Retinal pigment epithelial cell (primary cell): ENCODE results near the gene COX19.
"Not testable (repeated sequence)": the region's sequence is repeated elsewhere in the genome, so short reads cannot be mapped to it uniquely, and the experiment has no call there.

ENCODE experiments used
- DNase-seq: peaks from one replicate; pipeline ENCODE4 v3.0.0-alpha.2; 2010; ENCODE audit warnings: low read depth
- H3K4me3 ChIP-seq: 2 replicates; pipeline ENCODE4 v1.5.1; 2011; ENCODE audit warnings: mild to moderate bottlenecking, low read length, control low read depth, moderate library complexity
- CTCF ChIP-seq: conservative IDR thresholded peaks from 2 replicates; pipeline ENCODE4 v1.5.1; 2011; ENCODE audit warnings: low read depth, low read length, control low read depth, inconsistent platforms

Gene COX19

GRCh38 chr7:945556-946255 lies 29.6 kb downstream of the COX19 start:
- DNase-seq = no peak
- no peak overlapping the region for H3K4me3 ChIP-seq
- no peak for TF ChIP-seq CTCF

- TF ChIP-seq CTCF = no peak
- DNase-seq = no peak
- H3K4me3 ChIP-seq = no peak overlapping the region
Observed at GRCh38 chr7:945147-945555, 30.2 kb downstream of the COX19 start.

GRCh38 chr7:944744-945143 lies 30.6 kb downstream of the COX19 start:
- DNase-seq = no peak
- no peak for TF ChIP-seq CTCF
- H3K4me3 ChIP-seq = no peak overlapping the region

- H3K4me3 ChIP-seq, DNase-seq: not testable (repeated sequence)
Observed at GRCh38 chr7:943793-944192, 31.6 kb downstream of the COX19 start.

- no peak for DNase-seq
- no peak for TF ChIP-seq CTCF
- H3K4me3 ChIP-seq = no peak overlapping the region
Observed at GRCh38 chr7:940599-941408, 34.5 kb downstream of the COX19 start.

- no peak for DNase-seq
- H3K4me3 ChIP-seq = no peak overlapping the region
- TF ChIP-seq CTCF = no peak
Observed at GRCh38 chr7:939843-940242, 35.5 kb downstream of the COX19 start.

GRCh38 chr7:938546-939185 lies 36.7 kb downstream of the COX19 start:
- no peak for TF ChIP-seq CTCF
- no peak for DNase-seq
- H3K4me3 ChIP-seq = no peak overlapping the region
